ENCODE results near the gene BCAS1.

GRCh38 chr20:54070187-54070987 lies at the start of gene BCAS1:
- TF ChIP-seq, protein P1, sequence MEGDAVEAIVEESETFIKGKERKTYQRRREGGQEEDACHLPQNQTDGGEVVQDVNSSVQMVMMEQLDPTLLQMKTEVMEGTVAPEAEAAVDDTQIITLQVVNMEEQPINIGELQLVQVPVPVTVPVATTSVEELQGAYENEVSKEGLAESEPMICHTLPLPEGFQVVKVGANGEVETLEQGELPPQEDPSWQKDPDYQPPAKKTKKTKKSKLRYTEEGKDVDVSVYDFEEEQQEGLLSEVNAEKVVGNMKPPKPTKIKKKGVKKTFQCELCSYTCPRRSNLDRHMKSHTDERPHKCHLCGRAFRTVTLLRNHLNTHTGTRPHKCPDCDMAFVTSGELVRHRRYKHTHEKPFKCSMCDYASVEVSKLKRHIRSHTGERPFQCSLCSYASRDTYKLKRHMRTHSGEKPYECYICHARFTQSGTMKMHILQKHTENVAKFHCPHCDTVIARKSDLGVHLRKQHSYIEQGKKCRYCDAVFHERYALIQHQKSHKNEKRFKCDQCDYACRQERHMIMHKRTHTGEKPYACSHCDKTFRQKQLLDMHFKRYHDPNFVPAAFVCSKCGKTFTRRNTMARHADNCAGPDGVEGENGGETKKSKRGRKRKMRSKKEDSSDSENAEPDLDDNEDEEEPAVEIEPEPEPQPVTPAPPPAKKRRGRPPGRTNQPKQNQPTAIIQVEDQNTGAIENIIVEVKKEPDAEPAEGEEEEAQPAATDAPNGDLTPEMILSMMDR (IDR thresholded peaks at IDR 0.05; ENCODE audit: borderline replicate concordance, extremely low read depth, low read length, poor library complexity, severe bottlenecking): no peak
- TF ChIP-seq EZH2 (IDR thresholded peaks at IDR 0.05; ENCODE audit: borderline replicate concordance, low read depth, low read length, severe bottlenecking): no peak

Measured in DND-41 (cell line).